PC-9 (cell line): Measurements from ENCODE around the gene PDE10A. TPM values are rescaled to one million over a fixed set of nuclear protein-coding genes. Genes with fewer than 3 reads are reported as not detected.

Experiments
- BruUV-seq: library from RNA; stranded (reverse); fragments of 400-500 nt; replicated peaks from 2 replicates; lab custom pipeline; 2021; lab: Mats Ljungman, UMichigan
- CTCF ChIA-PET: fragments of 300-600 bp; sonication (Branson Sonifier 250); formaldehyde crosslinking; loops from one replicate; lab custom pipeline; 2022; ENCODE audit warnings: antibody characterized with exemption; lab: Charles Lee
- POLR2A ChIA-PET: fragments of 300-600 bp; sonication (Branson Sonifier 250); formaldehyde crosslinking; loops from one replicate; lab custom pipeline; 2022; ENCODE audit warnings: antibody characterized with exemption; ENCODE audit not compliant: unreplicated experiment; lab: Charles Lee
- DNase-seq, 2 experiments: peaks; one replicate each; pipeline versions ENCODE4 v3.0.0 to v3.0.0-alpha.2; 2015 to 2022; ENCODE audit warnings: mixed read lengths in 1 of 2
- H2AFZ ChIP-seq: fragments of 200-600 bp; sonication (generic); 2 replicates; pipeline ENCODE4 v1.8.1; 2017; ENCODE audit warnings: antibody characterized with exemption
- H3F3A ChIP-seq: fragments of 200-600 bp; sonication (generic); 2 replicates; pipeline ENCODE4 v1.8.1; 2017; ENCODE audit warnings: antibody characterized with exemption, mild to moderate bottlenecking, low read depth; ENCODE audit not compliant: insufficient read depth
- H3K27ac ChIP-seq: fragments of 200-600 bp; sonication (generic); 2 replicates; pipeline ENCODE4 v1.6.1; 2016; ENCODE audit warnings: mixed run types
- H3K27me3 ChIP-seq: fragments of 200-600 bp; sonication (generic); 2 replicates; pipeline ENCODE4 v1.6.1; 2016; ENCODE audit warnings: low read depth, mixed run types; ENCODE audit not compliant: insufficient read depth
- H3K36me3 ChIP-seq: fragments of 200-600 bp; sonication (generic); 2 replicates; pipeline ENCODE4 v1.6.1; 2016; ENCODE audit warnings: low read depth, mixed run types
- H3K4me1 ChIP-seq: fragments of 200-600 bp; sonication (generic); replicated peaks from 2 replicates; pipeline ENCODE4 v1.6.1; 2016; ENCODE audit warnings: mixed run types; ENCODE audit not compliant: insufficient read depth
- H3K4me2 ChIP-seq: fragments of 200-600 bp; sonication (generic); 2 replicates; pipeline ENCODE4 v1.6.1; 2017; ENCODE audit warnings: mixed run types
- H3K4me3 ChIP-seq: fragments of 200-600 bp; sonication (generic); 2 replicates; pipeline ENCODE4 v1.6.1; 2016; ENCODE audit warnings: mixed run types
- H3K79me2 ChIP-seq: fragments of 200-600 bp; sonication (generic); 2 replicates; pipeline ENCODE4 v1.6.1; 2017; ENCODE audit warnings: low read depth, mixed run types
- H3K9me2 ChIP-seq: fragments of 200-600 bp; sonication (generic); 2 replicates; pipeline ENCODE4 v1.8.1; 2017; ENCODE audit warnings: mild to moderate bottlenecking; ENCODE audit not compliant: insufficient read depth
- H3K9me3 ChIP-seq: fragments of 200-600 bp; sonication (generic); 2 replicates; pipeline ENCODE4 v1.8.1; 2016; ENCODE audit warnings: low read depth; ENCODE audit not compliant: insufficient read depth
- H4K20me1 ChIP-seq: fragments of 200-600 bp; sonication (generic); 2 replicates; pipeline ENCODE4 v1.8.1; 2017; ENCODE audit not compliant: insufficient read depth
- EZH2 ChIP-seq: fragments of 200-600 bp; sonication (generic); IDR thresholded peaks from 2 replicates; pipeline ENCODE4 v1.8.0; 2017; ENCODE audit warnings: antibody characterized with exemption, low read depth
- intact Hi-C: fragments of 100-400 bp; cut with micrococcal nuclease; formaldehyde crosslinking; loops from one replicate; pipeline ENCODE4 v1.10.0; 2022; ENCODE audit not compliant: unreplicated experiment
- total RNA-seq: library from RNA; stranded (reverse); gene quantifications from 2 replicates; pipeline ENCODE4 v1.2.3, GENCODE V29; 2021
- TF ChIP-seq, protein P1 (sequence below): fragments of 200-600 bp; sonication (generic); conservative IDR thresholded peaks from 2 replicates; pipeline ENCODE4 v1.6.1; 2017; ENCODE audit warnings: mixed run types, antibody characterized with exemption, mild to moderate bottlenecking, moderate library complexity

The PDE10A gene
- total RNA-seq, 1 experiment from 2014 or later, result not detected

DNA sequence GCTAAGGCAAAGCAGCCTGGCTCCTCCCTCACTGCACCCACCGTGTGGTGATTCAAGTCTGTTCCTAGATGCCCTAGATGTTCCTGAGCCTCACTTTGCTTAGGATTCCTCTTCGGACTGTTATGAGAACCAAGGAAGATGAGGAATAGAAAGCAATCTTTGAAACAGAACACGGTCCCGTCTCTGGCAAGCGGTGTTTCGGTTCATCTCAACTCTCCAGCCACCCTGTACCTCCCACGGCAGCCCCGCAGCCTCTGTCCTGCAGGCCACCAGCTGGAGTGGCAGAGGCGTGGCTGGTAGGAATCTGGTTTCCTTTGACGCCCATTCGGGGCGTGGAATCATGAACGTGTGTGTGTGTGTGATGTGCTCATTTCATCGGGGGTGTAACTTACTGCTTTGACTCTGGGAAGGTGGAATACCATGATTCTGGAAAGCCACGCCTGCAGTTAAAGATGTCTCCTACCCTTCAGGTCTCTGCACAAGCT, 21.3 kb downstream of the PDE10A start:
- Histone ChIP-seq H3K9me2 (no peaks in the 10 kb centered on the region), H3K36me3 (no peaks in the 10 kb centered on the region), H3K27ac (no peak overlapping the region), H3K4me2 (peak overlapping the region; percentile 62), H3F3A (no peaks in the 10 kb centered on the region), H3K4me3 (peak overlapping the region; percentile 25; the same call in 1 of the 2 replicates), H3K79me2 (no peaks in the 10 kb centered on the region), H3K4me1 (no peaks in the 10 kb centered on the region), H2AFZ (peak overlapping the region; percentile 64; the same call in 1 of the 2 replicates), H3K27me3 (peaks cover 26% of the 10 kb centered on the region), H3K9me3 (no peaks in the 10 kb centered on the region), H4K20me1 (no peaks in the 10 kb centered on the region)
- TF ChIP-seq, protein P1, sequence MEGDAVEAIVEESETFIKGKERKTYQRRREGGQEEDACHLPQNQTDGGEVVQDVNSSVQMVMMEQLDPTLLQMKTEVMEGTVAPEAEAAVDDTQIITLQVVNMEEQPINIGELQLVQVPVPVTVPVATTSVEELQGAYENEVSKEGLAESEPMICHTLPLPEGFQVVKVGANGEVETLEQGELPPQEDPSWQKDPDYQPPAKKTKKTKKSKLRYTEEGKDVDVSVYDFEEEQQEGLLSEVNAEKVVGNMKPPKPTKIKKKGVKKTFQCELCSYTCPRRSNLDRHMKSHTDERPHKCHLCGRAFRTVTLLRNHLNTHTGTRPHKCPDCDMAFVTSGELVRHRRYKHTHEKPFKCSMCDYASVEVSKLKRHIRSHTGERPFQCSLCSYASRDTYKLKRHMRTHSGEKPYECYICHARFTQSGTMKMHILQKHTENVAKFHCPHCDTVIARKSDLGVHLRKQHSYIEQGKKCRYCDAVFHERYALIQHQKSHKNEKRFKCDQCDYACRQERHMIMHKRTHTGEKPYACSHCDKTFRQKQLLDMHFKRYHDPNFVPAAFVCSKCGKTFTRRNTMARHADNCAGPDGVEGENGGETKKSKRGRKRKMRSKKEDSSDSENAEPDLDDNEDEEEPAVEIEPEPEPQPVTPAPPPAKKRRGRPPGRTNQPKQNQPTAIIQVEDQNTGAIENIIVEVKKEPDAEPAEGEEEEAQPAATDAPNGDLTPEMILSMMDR, result no peak
- TF ChIP-seq EZH2, result no peak
- ChIA-PET CTCF (no interaction called here), POLR2A (no interaction called here)
- DNase-seq, result no peak
- intact Hi-C loops, result no loop called here
- no TSS peak for BruUV-seq

DNA sequence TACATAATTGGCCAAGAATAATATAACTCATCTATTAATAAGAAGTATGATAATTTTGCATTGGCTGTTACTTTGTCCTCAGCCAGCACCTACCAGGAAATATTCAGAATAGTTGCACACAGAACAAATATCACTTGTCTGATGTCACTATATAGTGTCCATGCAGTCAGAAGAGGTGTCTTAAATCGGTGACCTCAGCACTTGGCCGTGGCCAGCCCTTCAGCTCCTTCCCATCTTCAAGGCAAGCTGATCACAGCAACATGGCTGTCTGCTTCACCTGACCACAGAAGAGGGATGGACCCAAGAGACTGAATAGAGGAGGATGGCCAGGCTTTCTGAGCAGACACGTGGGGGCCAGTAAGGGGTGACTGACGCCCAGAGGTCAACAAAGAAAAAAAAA, 22.2 kb downstream of the PDE10A start:
- Histone ChIP-seq H3K27me3 (peaks cover 26% of the 10 kb centered on the region), H3K27ac (no peak overlapping the region), H3F3A (no peaks in the 10 kb centered on the region), H4K20me1 (no peaks in the 10 kb centered on the region), H3K4me2 (no peak overlapping the region), H3K79me2 (no peaks in the 10 kb centered on the region), H2AFZ (no peak overlapping the region), H3K9me3 (no peaks in the 10 kb centered on the region), H3K4me3 (no peak overlapping the region), H3K9me2 (no peaks in the 10 kb centered on the region), H3K36me3 (no peaks in the 10 kb centered on the region), H3K4me1 (no peaks in the 10 kb centered on the region)
- CTCF ChIA-PET, result no interaction called here
- POLR2A ChIA-PET, result no interaction called here
- TF ChIP-seq, protein P1, result no peak
- TF ChIP-seq EZH2, result no peak
- DNase-seq, result no peak
- intact Hi-C loops, result no loop called here
- BruUV-seq, result no TSS peak

DNA sequence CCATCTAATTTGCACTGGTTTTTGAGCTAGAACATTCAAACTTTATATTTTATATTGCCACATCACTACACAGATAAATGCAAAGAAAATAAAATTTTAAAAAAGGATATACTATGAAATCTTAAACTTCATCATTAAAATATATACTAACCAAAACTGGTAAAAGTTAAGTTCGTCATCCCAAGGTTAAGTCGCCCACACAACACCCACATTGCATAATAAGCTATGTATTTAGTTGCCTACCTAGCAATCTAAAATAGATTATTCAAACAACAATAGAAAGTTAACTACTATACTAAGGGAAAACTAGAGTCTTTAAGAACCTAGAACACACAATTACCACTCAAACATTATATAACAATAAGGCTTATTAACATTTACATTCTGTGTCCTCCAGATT, 24.5 kb downstream of the PDE10A start:
- H3K36me3 ChIP-seq, result no peaks in the 10 kb centered on the region
- CTCF ChIA-PET, result no interaction called here
- H3K27ac ChIP-seq, result no peak overlapping the region

More for the DNA sequence above, 24.5 kb downstream of the PDE10A start:
- no peaks in the 10 kb centered on the region for H3F3A ChIP-seq
- BruUV-seq, result no TSS peak
- H3K9me3 ChIP-seq, result no peaks in the 10 kb centered on the region
- no peaks in the 10 kb centered on the region for H3K79me2 ChIP-seq
- no peaks in the 10 kb centered on the region for H3K4me1 ChIP-seq
- no peak for DNase-seq
- POLR2A ChIA-PET, result no interaction called here
- H2AFZ ChIP-seq, result no peak overlapping the region
- intact Hi-C loops, result no loop called here
- H3K27me3 ChIP-seq, result peaks cover 13% of the 10 kb centered on the region; the same call in 1 of the 2 replicates
- no peaks in the 10 kb centered on the region for H3K9me2 ChIP-seq
- H3K4me3 ChIP-seq, result no peak overlapping the region
- TF ChIP-seq, protein P1, result no peak
- no peak for TF ChIP-seq EZH2
- no peaks in the 10 kb centered on the region for H4K20me1 ChIP-seq
- H3K4me2 ChIP-seq, result no peak overlapping the region
